ENCODE measurements around the gene ALG12.
"Not testable (repeated sequence)": the region's sequence is repeated elsewhere in the genome, so short reads cannot be mapped to it uniquely, and the experiment has no call there.

Gene ALG12

GRCh38 chr22:49947296-49947622, 29.0 kb upstream of the ALG12 start:
- in situ Hi-C loops (cut with HindIII; ENCODE audit: low sequenced_read_pairs): no loop called here

- in situ Hi-C loops (cut with HindIII; ENCODE audit: low sequenced_read_pairs): no loop called here
Measured at GRCh38 chr22:49946612-49947295, 28.5 kb upstream of the ALG12 start.

- in situ Hi-C loops (cut with HindIII; ENCODE audit: low sequenced_read_pairs): not testable (repeated sequence)
Measured at GRCh38 chr22:49945042-49945794, 27.0 kb upstream of the ALG12 start.

- in situ Hi-C loops (cut with HindIII; ENCODE audit: low sequenced_read_pairs): no loop called here
Measured at GRCh38 chr22:49944399-49944891, 26.2 kb upstream of the ALG12 start.

GRCh38 chr22:49943771-49944398, 25.6 kb upstream of the ALG12 start:
- in situ Hi-C loops (cut with HindIII; ENCODE audit: low sequenced_read_pairs): no loop called here

- in situ Hi-C loops (cut with HindIII; ENCODE audit: low sequenced_read_pairs): no loop called here
Measured at GRCh38 chr22:49943405-49943765, 25.1 kb upstream of the ALG12 start.

GRCh38 chr22:49942565-49943404, 24.5 kb upstream of the ALG12 start:
- in situ Hi-C loops (cut with HindIII; ENCODE audit: low sequenced_read_pairs): no loop called here

- in situ Hi-C loops (cut with HindIII; ENCODE audit: low sequenced_read_pairs): no loop called here
Measured at GRCh38 chr22:49941507-49942316, 23.5 kb upstream of the ALG12 start.

- in situ Hi-C loops (cut with HindIII; ENCODE audit: low sequenced_read_pairs): no loop called here
Measured at GRCh38 chr22:49938565-49939136, 20.4 kb upstream of the ALG12 start.

GRCh38 chr22:49937758-49938564, 19.7 kb upstream of the ALG12 start:
- in situ Hi-C loops (cut with HindIII; ENCODE audit: low sequenced_read_pairs): no loop called here

GRCh38 chr22:49936973-49937757, 18.9 kb upstream of the ALG12 start:
- in situ Hi-C loops (cut with HindIII; ENCODE audit: low sequenced_read_pairs): no loop called here

GRCh38 chr22:49936018-49936972, 18.1 kb upstream of the ALG12 start:
- in situ Hi-C loops (cut with HindIII; ENCODE audit: low sequenced_read_pairs): no loop called here

- in situ Hi-C loops (cut with HindIII; ENCODE audit: low sequenced_read_pairs): no loop called here
Measured at GRCh38 chr22:49935561-49935960, 17.3 kb upstream of the ALG12 start.

GRCh38 chr22:49934891-49935557, 16.8 kb upstream of the ALG12 start:
- in situ Hi-C loops (cut with HindIII; ENCODE audit: low sequenced_read_pairs): no loop called here

GRCh38 chr22:49934160-49934890, 16.1 kb upstream of the ALG12 start:
- in situ Hi-C loops (cut with HindIII; ENCODE audit: low sequenced_read_pairs): no loop called here

All from endothelial cell of hepatic sinusoid (primary cell).